AG04449 (cell line): ENCODE results near the gene TXNRD1.
"Not testable (repeated sequence)": the region's sequence is repeated elsewhere in the genome, so short reads cannot be mapped to it uniquely, and the experiment has no call there.

ENCODE experiments used
- CTCF ChIA-PET: fragments of 350-600 bp; formaldehyde crosslinking; extraction: SDS; loops from one replicate; lab custom pipeline; 2021; ENCODE audit warnings: antibody characterized with exemption; lab: Yijun Ruan, JAX
- POLR2A ChIA-PET: fragments of 400-600, 350-600 bp; formaldehyde crosslinking; extraction: SDS; loops from one replicate; lab custom pipeline; 2020; ENCODE audit warnings: antibody characterized with exemption, inconsistent platforms; lab: Yijun Ruan, JAX
- DNase-seq: peaks from one replicate; pipeline ENCODE4 v3.0.0-alpha.2; 2010; ENCODE audit warnings: low read depth, low spot score
- H3K4me3 ChIP-seq: 2 replicates; pipeline ENCODE4 v1.5.1; 2011; ENCODE audit warnings: low read depth, mild to moderate bottlenecking, control low read depth, low read length
- TF ChIP-seq, protein P1 (sequence below): IDR thresholded peaks from one replicate; pipeline ENCODE4 v1.5.1; 2011; ENCODE audit warnings: mild to moderate bottlenecking, moderate library complexity, low read length, control low read depth, inconsistent platforms; ENCODE audit not compliant: insufficient read depth; ENCODE audit errors: missing control alignments

TXNRD1 gene

GRCh38 chr12:104328790-104329189 is 113.2 kb downstream of the TXNRD1 start:
- no peak for DNase-seq
- H3K4me3 ChIP-seq: no peak overlapping the region
- TF ChIP-seq, protein P1, sequence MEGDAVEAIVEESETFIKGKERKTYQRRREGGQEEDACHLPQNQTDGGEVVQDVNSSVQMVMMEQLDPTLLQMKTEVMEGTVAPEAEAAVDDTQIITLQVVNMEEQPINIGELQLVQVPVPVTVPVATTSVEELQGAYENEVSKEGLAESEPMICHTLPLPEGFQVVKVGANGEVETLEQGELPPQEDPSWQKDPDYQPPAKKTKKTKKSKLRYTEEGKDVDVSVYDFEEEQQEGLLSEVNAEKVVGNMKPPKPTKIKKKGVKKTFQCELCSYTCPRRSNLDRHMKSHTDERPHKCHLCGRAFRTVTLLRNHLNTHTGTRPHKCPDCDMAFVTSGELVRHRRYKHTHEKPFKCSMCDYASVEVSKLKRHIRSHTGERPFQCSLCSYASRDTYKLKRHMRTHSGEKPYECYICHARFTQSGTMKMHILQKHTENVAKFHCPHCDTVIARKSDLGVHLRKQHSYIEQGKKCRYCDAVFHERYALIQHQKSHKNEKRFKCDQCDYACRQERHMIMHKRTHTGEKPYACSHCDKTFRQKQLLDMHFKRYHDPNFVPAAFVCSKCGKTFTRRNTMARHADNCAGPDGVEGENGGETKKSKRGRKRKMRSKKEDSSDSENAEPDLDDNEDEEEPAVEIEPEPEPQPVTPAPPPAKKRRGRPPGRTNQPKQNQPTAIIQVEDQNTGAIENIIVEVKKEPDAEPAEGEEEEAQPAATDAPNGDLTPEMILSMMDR: no peak
- POLR2A ChIA-PET: no interaction called here
- CTCF ChIA-PET: interaction anchor here (2.1 kb wide), 1 partner anchor 11 kb away, joined by 7 read pairs; no protein-coding TSS in a partner anchor

DNA sequence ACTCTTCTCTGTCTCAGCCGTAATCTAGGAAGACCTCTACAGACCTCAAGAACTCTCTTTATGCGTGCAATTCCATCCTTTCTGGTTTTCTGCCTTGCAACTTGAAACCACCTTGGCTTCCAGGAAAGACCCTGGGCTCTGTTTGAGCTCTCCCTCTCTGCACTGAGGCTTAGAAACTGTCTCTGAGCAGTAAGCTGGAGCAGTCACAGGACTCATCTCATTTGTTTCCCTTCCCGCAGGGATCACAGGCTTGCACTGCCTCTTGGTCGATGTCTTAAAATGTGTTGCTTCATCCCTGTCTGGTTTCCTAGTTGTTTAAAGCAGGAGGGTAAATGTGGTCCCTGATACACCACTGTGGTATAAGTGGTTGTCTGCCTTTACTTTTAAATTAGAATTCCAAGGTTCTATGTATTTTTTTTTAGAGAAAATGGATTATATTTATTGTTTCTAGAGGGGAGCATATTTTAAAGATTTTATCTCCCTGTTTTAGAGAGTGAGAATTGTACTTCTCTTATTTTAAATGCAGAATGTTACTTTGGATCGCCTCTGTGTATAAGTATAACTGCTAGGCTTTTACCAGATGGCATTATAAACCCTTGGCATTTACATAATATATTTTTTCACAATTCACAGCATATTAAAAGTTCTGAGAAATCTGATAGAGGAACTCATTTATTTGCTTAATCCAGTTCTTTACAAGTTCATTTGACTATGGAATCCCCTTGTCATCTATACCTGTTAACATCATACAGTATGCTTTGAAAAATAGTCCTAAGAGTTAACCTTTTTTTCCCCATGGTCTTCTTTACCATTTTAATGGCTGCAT is 114.3 kb downstream of the TXNRD1 start:
- CTCF ChIA-PET: interaction anchor here (2.1 kb wide), 1 partner anchor 10 kb away, joined by 7 read pairs; no protein-coding TSS in a partner anchor
- DNase-seq: no peak
- POLR2A ChIA-PET: interaction anchor here (0.6 kb wide), 1 partner anchor 19 kb away, joined by 4 read pairs; no protein-coding TSS in a partner anchor
- no peak overlapping the region for H3K4me3 ChIP-seq
- TF ChIP-seq, protein P1: no peak

DNA sequence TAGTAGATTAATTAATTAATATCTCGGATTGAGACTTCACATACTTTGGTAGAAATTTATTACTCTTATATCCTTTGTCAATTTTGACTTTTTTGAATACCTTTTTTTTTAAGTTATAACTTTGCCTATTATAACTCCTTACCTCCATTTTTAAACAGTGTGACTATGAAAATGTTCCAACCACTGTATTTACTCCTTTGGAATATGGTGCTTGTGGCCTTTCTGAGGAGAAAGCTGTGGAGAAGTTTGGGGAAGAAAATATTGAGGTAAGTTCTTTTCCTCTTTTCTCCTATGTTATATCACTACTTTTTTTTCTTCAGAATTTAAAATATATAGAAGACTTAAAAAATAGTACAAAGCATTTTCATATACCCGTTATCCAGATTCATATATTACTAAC is 115.8 kb downstream of the TXNRD1 start:
- H3K4me3 ChIP-seq: no peak overlapping the region
- ChIA-PET POLR2A (no interaction called here), CTCF (no interaction called here)
- TF ChIP-seq, protein P1: no peak
- no peak for DNase-seq

- DNase-seq, CTCF ChIA-PET, POLR2A ChIA-PET, H3K4me3 ChIP-seq: not testable (repeated sequence)
These were observed 116.7 kb downstream of the TXNRD1 start for GRCh38 chr12:104332273-104332672.

- TF ChIP-seq, protein P1: no peak
- H3K4me3 ChIP-seq: no peak overlapping the region
- POLR2A ChIA-PET: no interaction called here
- DNase-seq: no peak
- CTCF ChIA-PET: interaction anchor here (1.2 kb wide), 1 partner anchor 118 kb away, joined by 3 read pairs; the partner anchor contains the start of gene TXNRD1
These were observed 118.2 kb downstream of the TXNRD1 start for GRCh38 chr12:104333692-104334255.

- no peak for DNase-seq
These were observed 119.0 kb downstream of the TXNRD1 start for GRCh38 chr12:104334581-104334980.

More at GRCh38 chr12:104334581-104334980, 119.0 kb downstream of the TXNRD1 start:
- TF ChIP-seq, protein P1: no peak
- ChIA-PET CTCF (no interaction called here), POLR2A (no interaction called here)
- no peak overlapping the region for H3K4me3 ChIP-seq
